H9 (cell line): ENCODE measurements around the gene PCSK2. TPM values are rescaled to one million over a fixed set of nuclear protein-coding genes. Genes with fewer than 3 reads are reported as not detected.

Experiments used
- DNase-seq: peaks from one replicate; pipeline ENCODE4 v3.0.0-alpha.2; 2017
- H2AFZ ChIP-seq: one replicate; pipeline ENCODE4 v1.6.1; 2013; ENCODE audit warnings: mild to moderate bottlenecking, low read length, control low read depth, moderate library complexity
- H2AK5ac ChIP-seq: 2 replicates; pipeline ENCODE4 v1.6.1; 2013; ENCODE audit warnings: low read length, control low read depth, mixed read lengths; ENCODE audit not compliant: insufficient read length
- H2BK120ac ChIP-seq: one replicate; pipeline ENCODE4 v1.6.1; 2013; ENCODE audit warnings: low read depth, mild to moderate bottlenecking, low read length, control low read depth, inconsistent platforms; ENCODE audit not compliant: poor library complexity, severe bottlenecking
- H2BK12ac ChIP-seq: 2 replicates; pipeline ENCODE4 v1.6.1; 2013; ENCODE audit warnings: low read length, control low read depth, mixed read lengths, low read depth; ENCODE audit not compliant: insufficient read length
- H2BK15ac ChIP-seq: 2 replicates; pipeline ENCODE4 v1.6.1; 2013; ENCODE audit warnings: low read depth, low read length, control low read depth
- H2BK20ac ChIP-seq: one replicate; pipeline ENCODE4 v1.6.1; 2013; ENCODE audit warnings: low read depth, mild to moderate bottlenecking, low read length, control low read depth, inconsistent platforms; ENCODE audit not compliant: poor library complexity, severe bottlenecking
- H2BK5ac ChIP-seq: 2 replicates; pipeline ENCODE4 v1.6.1; 2013; ENCODE audit warnings: low read length, control low read depth, mixed read lengths; ENCODE audit not compliant: insufficient read length
- H3K14ac ChIP-seq: 2 replicates; pipeline ENCODE4 v1.6.1; 2013; ENCODE audit warnings: low read length, control low read depth; ENCODE audit not compliant: insufficient read depth
- H3K18ac ChIP-seq: 2 replicates; pipeline ENCODE4 v1.6.1; 2013; ENCODE audit warnings: low read depth, mild to moderate bottlenecking, mixed read lengths, low read length, control low read depth; ENCODE audit not compliant: insufficient read length
- H3K23ac ChIP-seq: 2 replicates; pipeline ENCODE4 v1.6.1; 2013; ENCODE audit warnings: low read length, control low read depth, mixed read lengths, low read depth; ENCODE audit not compliant: insufficient read length
- H3K23me2 ChIP-seq: 2 replicates; pipeline ENCODE4 v1.6.1; 2013; ENCODE audit warnings: low read depth, mild to moderate bottlenecking, mixed read lengths, low read length, control low read depth; ENCODE audit not compliant: insufficient read length, poor library complexity, severe bottlenecking
- H3K27ac ChIP-seq: 2 replicates; pipeline ENCODE4 v1.5.1; 2013; ENCODE audit warnings: low read length, control low read depth, mixed read lengths, low read depth; ENCODE audit not compliant: insufficient read length
- H3K27me3 ChIP-seq: 2 replicates; pipeline ENCODE4 v1.6.1; 2013; ENCODE audit warnings: low read length, control low read depth, inconsistent platforms; ENCODE audit not compliant: insufficient read depth
- H3K4ac ChIP-seq: 2 replicates; pipeline ENCODE4 v1.6.1; 2013; ENCODE audit warnings: low read depth, mild to moderate bottlenecking, control low read depth, inconsistent platforms, low read length, moderate library complexity
- H3K4me1 ChIP-seq: 2 replicates; pipeline ENCODE4 v1.6.1; 2013; ENCODE audit warnings: low read length, control low read depth, inconsistent platforms; ENCODE audit not compliant: insufficient read depth
- H3K4me2 ChIP-seq: 2 replicates; pipeline ENCODE4 v1.6.1; 2013; ENCODE audit warnings: low read length, control low read depth, mixed read lengths; ENCODE audit not compliant: insufficient read length, insufficient read depth
- H3K56ac ChIP-seq: 2 replicates; pipeline ENCODE4 v1.6.1; 2013; ENCODE audit warnings: low read depth, mild to moderate bottlenecking, mixed read lengths, low read length, control low read depth; ENCODE audit not compliant: insufficient read length
- H3K79me1 ChIP-seq: 2 replicates; pipeline ENCODE4 v1.6.1; 2013; ENCODE audit warnings: low read depth, mild to moderate bottlenecking, moderate library complexity, low read length, control low read depth, inconsistent platforms; ENCODE audit not compliant: insufficient read depth, poor library complexity, severe bottlenecking
- H3K79me2 ChIP-seq: 2 replicates; pipeline ENCODE4 v1.6.1; 2013; ENCODE audit warnings: low read length, control low read depth, inconsistent platforms; ENCODE audit not compliant: insufficient read depth
- H3K9ac ChIP-seq: 2 replicates; pipeline ENCODE4 v1.6.1; 2013; ENCODE audit warnings: low read length, control low read depth, mixed read lengths; ENCODE audit not compliant: insufficient read length; ENCODE audit errors: extremely low read depth
- H3K9me3 ChIP-seq: one replicate; pipeline ENCODE4 v1.6.1; 2013; ENCODE audit warnings: low read depth, low read length, inconsistent platforms; ENCODE audit not compliant: control insufficient read depth
- H3T11ph ChIP-seq: one replicate; pipeline ENCODE4 v1.6.1; 2013; ENCODE audit warnings: mild to moderate bottlenecking, low read length, control low read depth, inconsistent platforms
- H4K20me1 ChIP-seq: one replicate; pipeline ENCODE4 v1.6.1; 2013; ENCODE audit not compliant: control insufficient read depth, insufficient read length, insufficient read depth
- H4K5ac ChIP-seq: 2 replicates; pipeline ENCODE4 v1.6.1; 2013; ENCODE audit warnings: low read depth, mild to moderate bottlenecking, mixed read lengths, low read length, control low read depth; ENCODE audit not compliant: insufficient read length
- H4K8ac ChIP-seq: replicated peaks from 2 replicates; pipeline ENCODE4 v1.6.1; 2013; ENCODE audit warnings: low read length, control low read depth, mixed read lengths, low read depth; ENCODE audit not compliant: insufficient read length
- H4K91ac ChIP-seq: 2 replicates; pipeline ENCODE4 v1.6.1; 2013; ENCODE audit warnings: low read depth, mild to moderate bottlenecking, moderate library complexity, mixed read lengths, low read length, control low read depth; ENCODE audit not compliant: insufficient read length
- H3K27ac Mint-ChIP-seq, 3 experiments: 2 replicates in 2 of 3; 3 replicates in 1 of 3; pipeline ENCODE4 v1.8.0; 2020 to 2021; ENCODE audit warnings: mixed read lengths in 3 of 3, mild to moderate bottlenecking in 1 of 3, moderate library complexity in 1 of 3
- H3K27me3 Mint-ChIP-seq: 2 replicates; pipeline ENCODE4 v1.8.0; 2021; ENCODE audit warnings: low read depth, mild to moderate bottlenecking, moderate library complexity, mixed read lengths
- H3K36me3 Mint-ChIP-seq, 3 experiments: 2 replicates in 2 of 3; 3 replicates in 1 of 3; pipeline ENCODE4 v1.8.0; 2020 to 2021; ENCODE audit warnings: low read depth in 3 of 3, mixed read lengths in 3 of 3; ENCODE audit not compliant: insufficient read depth in 1 of 3
- H3K4me1 Mint-ChIP-seq, 2 experiments: 2 replicates each; pipeline ENCODE4 v1.8.0; 2020; ENCODE audit warnings: mixed read lengths in 2 of 2
- H3K4me3 Mint-ChIP-seq, 2 experiments: 2 replicates in 1 of 2; 3 replicates in 1 of 2; pipeline ENCODE4 v1.8.0; 2020 to 2021; ENCODE audit warnings: mild to moderate bottlenecking in 2 of 2, mixed read lengths in 2 of 2, moderate library complexity in 1 of 2
- H3K9me3 Mint-ChIP-seq, 2 experiments: 2 replicates in 1 of 2; 3 replicates in 1 of 2; pipeline ENCODE4 v1.8.0; 2020; ENCODE audit warnings: mild to moderate bottlenecking in 2 of 2, mixed read lengths in 2 of 2, moderate library complexity in 1 of 2
- WGBS: extraction: QIAGEN DNeasy Blood & Tissue Kit; methylation state at CpG from one replicate; pipeline ENCODE4 v1.1.7; 2013; ENCODE audit warnings: missing lambda C conversion rate, low lambda C conversion rate, mixed read lengths; ENCODE audit not compliant: insufficient read length; ENCODE audit errors: extremely low coverage; 5-methylcytosine and 5-hydroxymethylcytosine counted together
- total RNA-seq: library from RNA; stranded (reverse); gene quantifications from 2 replicates; pipeline ENCODE4 v1.2.1, GENCODE V29; 2021
- TF ChIP-seq, protein P1 (sequence below): fragments of 200-600 bp; sonication (generic); conservative IDR thresholded peaks from 3 replicates; pipeline ENCODE4 v1.8.0; 2021; ENCODE audit warnings: antibody characterized with exemption, mild to moderate bottlenecking

PCSK2 gene
- total RNA-seq, 1 experiment from 2014 or later: 2.8 TPM

DNA sequence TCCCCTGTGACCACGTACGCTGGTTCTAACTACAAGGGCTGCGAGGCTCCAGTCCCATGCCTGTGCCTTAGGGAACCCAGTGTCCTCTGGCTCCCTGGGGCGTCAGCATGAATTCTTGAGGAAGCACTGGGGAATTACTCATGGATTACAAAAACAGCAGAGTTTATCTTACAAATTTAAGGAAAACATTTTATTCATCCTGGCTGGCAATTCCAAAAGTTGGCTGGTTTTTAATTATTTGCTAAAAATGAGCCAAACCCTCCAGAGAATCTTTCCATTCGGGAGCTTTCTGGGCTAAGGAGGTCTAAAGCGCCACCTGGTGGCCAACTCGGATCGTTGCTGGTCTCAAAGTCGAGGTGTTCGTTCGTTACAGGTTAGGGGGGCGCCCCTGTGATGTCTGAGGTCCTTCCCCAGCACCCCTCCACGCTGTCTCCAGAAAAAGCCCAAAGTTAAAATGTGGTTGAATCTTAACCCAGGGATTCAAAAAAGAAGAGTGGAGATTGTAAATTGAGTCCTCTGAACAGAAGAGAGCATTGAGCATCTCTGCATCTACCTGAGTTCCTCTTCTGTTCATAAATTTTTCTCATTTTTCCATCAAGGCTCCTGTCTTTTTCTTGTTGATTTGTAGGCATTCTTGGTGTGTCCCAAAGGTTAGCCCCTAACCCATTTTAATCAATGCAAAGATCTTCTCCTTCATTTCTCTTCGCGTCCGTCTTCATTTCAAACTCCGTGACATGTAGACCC, 205.0 kb downstream of the PCSK2 start:
- H3K79me1 ChIP-seq: no peaks in the 10 kb centered on the region

More for the DNA sequence above, 205.0 kb downstream of the PCSK2 start:
- Histone ChIP-seq H2BK20ac (no peak overlapping the region), H4K91ac (no peak overlapping the region), H3K27ac (no peak overlapping the region), H3K4me1 (no peaks in the 10 kb centered on the region; the same call in 1 of the 2 replicates), H3K23ac (no peak overlapping the region), H2BK5ac (no peak overlapping the region), H4K5ac (no peak overlapping the region), H3K4me2 (no peak overlapping the region), H2BK15ac (no peak overlapping the region), H2AK5ac (no peak overlapping the region), H4K8ac (no peak overlapping the region), H3K18ac (no peak overlapping the region), H2BK120ac (no peak overlapping the region), H3K23me2 (no peaks in the 10 kb centered on the region), H3T11ph (no peak overlapping the region), H3K9ac (no peak overlapping the region), H4K20me1 (no peaks in the 10 kb centered on the region), H3K9me3 (no peaks in the 10 kb centered on the region), H3K79me2 (no peaks in the 10 kb centered on the region), H3K4ac (no peak overlapping the region), H3K56ac (no peak overlapping the region), H3K14ac (no peak overlapping the region), H2BK12ac (no peak overlapping the region), H2AFZ (no peak overlapping the region), H3K27me3 (no peaks in the 10 kb centered on the region)
- H3K4me1 Mint-ChIP-seq: peaks cover 16 to 23% of the 10 kb centered on the region in 2 experiments
- DNase-seq: peak; percentile 62
- H3K36me3 Mint-ChIP-seq: no peaks in the 10 kb centered on the region
- peaks cover 2% of the 10 kb centered on the region for H3K27me3 Mint-ChIP-seq
- no peak overlapping the region for H3K4me3 Mint-ChIP-seq
- no peak overlapping the region for H3K27ac Mint-ChIP-seq
- H3K9me3 Mint-ChIP-seq: no peaks in the 10 kb centered on the region
- WGBS: no CpG with 5 or more reads among the region's 17 CpGs
- TF ChIP-seq, protein P1, sequence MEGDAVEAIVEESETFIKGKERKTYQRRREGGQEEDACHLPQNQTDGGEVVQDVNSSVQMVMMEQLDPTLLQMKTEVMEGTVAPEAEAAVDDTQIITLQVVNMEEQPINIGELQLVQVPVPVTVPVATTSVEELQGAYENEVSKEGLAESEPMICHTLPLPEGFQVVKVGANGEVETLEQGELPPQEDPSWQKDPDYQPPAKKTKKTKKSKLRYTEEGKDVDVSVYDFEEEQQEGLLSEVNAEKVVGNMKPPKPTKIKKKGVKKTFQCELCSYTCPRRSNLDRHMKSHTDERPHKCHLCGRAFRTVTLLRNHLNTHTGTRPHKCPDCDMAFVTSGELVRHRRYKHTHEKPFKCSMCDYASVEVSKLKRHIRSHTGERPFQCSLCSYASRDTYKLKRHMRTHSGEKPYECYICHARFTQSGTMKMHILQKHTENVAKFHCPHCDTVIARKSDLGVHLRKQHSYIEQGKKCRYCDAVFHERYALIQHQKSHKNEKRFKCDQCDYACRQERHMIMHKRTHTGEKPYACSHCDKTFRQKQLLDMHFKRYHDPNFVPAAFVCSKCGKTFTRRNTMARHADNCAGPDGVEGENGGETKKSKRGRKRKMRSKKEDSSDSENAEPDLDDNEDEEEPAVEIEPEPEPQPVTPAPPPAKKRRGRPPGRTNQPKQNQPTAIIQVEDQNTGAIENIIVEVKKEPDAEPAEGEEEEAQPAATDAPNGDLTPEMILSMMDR: peak; percentile 96
